Epidermal melanocyte (primary cell): ENCODE data around the gene FRMPD4.

ENCODE experiments used
- DNase-seq: peaks from one replicate; pipeline ENCODE4 v3.0.0; 2011; ENCODE audit warnings: low spot score; ENCODE audit not compliant: insufficient read length

Gene FRMPD4

GRCh38 chrX:12360383-12360782 lies 222.1 kb downstream of the FRMPD4 start:
- DNase-seq = no peak

DNA sequence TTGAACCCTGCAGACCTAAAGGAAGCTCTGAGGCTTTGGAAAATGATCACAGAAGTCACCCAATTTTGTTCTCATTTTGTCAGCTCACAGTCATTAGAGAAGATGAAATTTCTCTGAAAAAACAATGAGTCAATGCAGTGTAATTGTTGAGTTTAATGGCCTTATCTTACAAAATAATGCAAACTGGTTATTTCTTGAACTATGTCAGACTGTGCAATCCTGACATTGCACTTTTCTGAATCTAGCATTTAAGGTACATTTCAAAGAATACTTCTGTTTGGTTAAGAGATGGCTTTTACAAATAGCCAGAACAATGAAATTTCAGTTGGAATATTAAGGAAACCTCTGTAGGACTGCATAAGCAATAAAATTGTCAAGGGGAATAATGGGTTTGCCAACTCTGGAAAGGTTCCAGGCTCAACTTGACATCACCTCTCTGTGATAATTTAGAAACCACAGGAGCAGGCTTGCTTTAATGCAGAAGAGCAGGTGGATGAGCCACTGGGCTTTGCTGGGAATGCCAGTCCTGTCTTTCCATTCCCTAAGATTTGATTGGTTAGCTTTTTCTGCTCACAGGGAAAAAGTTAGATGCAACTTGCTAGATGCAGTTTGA lies 222.8 kb downstream of the FRMPD4 start:
- no peak for DNase-seq

- no peak for DNase-seq
Measured at GRCh38 chrX:12363216-12363615, 224.9 kb downstream of the FRMPD4 start.

- no peak for DNase-seq
Measured at GRCh38 chrX:12366440-12366839, 228.2 kb downstream of the FRMPD4 start.

DNA sequence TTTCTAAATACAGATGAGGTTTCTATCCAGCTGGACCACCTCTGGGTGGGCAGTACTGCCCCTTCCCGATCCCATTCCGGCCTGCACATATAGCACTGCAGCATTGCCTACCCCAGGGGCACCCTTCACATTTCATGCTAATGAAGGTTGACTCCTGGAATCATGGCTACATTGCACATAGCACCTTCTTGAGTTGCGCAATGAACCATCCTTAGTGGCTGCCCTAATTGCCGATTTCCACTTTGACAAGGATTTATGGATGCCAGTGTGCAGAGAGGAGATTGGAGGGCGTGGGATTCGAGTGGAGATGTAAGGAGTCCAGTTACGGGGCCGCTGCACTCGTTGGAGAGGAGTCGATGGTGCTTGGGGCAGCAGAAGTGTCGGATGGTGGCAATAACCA lies 229.0 kb downstream of the FRMPD4 start:
- DNase-seq = no peak

GRCh38 chrX:12370497-12370986 lies 232.3 kb downstream of the FRMPD4 start:
- DNase-seq = peak; percentile 17

GRCh38 chrX:12372111-12372510 lies 233.8 kb downstream of the FRMPD4 start:
- no peak for DNase-seq

DNA sequence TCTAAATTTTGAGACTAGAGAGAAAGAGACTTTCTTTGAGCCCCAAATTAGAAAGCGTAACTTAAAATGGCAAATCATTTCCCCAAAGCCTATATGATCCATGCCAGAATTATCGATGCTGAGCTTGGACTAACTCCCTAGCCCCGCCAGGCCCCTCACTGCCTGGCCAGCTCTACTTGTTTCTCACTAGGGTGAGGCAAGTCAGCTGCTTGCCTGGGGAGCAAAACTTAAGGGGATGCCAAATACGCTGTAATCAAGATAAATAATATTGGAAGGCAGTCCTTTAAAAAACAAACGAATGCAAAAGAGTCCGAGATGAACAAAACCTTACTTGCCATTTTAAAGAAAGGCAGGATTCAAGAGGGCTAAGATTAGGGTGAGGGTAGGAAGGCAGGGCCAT lies 236.0 kb downstream of the FRMPD4 start:
- DNase-seq = no peak

DNA sequence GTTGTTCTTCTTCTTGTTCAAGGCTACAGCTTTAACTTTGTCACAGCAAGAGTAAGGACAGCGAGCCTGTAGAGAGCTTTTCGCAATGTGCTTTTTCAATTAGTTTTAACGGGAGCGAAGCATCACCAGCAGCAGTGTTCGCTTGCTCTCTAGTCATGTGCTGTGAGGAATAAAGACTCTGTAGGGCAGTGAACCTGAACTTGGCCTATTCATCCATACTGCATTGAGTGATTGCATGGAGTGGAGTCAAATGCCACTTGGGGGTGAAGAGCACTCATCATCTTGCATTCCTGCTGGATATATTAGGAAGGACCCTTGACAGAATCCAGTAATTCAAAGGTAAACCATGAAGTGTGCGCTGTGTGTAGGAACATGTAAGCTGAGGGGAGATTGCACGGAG lies 240.0 kb downstream of the FRMPD4 start:
- no peak for DNase-seq

- DNase-seq = no peak
Measured at GRCh38 chrX:12378706-12379105, 240.4 kb downstream of the FRMPD4 start.

- DNase-seq = no peak
Measured at GRCh38 chrX:12379671-12380070, 241.4 kb downstream of the FRMPD4 start.

DNA sequence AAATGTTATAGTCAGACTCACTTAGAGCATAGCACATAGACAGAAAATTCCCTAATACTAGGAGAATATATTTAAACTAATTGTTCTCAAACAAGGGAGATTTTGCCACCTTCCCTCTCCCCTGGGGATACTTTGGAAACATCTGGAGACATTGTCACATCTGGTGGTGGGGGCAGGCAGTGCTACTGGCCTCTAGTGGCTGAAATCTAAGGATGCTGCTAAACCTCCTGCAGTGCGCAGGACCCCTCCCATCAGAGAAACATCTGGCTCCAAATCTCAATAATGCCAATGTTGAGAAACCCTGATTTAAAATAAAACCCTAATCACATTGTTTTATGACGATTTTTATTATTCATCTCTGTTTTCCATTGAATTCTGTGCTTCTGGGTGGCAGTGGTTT lies 244.9 kb downstream of the FRMPD4 start:
- DNase-seq = no peak

DNA sequence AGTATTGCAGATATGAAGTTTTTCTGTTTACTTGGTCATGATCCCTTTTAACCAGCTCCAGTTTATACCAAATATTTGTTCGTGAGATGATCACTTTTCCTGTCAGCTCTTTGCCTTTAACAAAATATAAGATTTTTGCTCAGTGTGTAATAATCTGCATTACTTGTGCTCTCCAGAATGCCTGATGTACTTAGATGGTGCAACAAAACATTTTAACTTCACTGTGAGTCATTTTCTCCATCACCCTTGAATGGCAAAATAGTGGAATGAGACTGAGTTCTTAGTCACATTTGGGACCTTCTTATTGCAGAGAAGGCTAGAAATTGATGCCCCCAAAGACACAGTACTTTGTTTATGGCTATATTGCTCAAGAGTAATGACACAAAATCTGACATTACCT lies 252.0 kb downstream of the FRMPD4 start:
- no peak for DNase-seq

- no peak for DNase-seq
Measured at GRCh38 chrX:12396584-12396983, 258.3 kb downstream of the FRMPD4 start.

DNA sequence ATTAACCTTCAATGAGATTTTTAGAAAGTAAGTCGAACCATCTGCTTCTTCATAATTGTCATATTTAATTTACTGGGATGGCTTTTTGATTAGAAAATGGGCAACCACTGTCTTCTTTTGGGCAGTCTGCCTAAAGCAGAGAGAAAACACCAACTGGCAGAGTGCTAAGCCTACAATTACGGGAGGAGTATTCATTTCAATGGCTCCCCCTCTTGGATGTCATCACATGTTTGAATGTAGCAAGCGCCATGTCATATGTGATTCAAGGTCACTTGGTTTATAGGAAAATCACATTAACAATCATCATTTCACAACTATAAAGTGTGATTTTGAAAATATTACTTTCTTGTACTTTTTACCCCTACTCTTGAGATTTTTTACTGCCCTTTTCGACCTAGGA lies 261.9 kb downstream of the FRMPD4 start:
- DNase-seq = no peak

DNA sequence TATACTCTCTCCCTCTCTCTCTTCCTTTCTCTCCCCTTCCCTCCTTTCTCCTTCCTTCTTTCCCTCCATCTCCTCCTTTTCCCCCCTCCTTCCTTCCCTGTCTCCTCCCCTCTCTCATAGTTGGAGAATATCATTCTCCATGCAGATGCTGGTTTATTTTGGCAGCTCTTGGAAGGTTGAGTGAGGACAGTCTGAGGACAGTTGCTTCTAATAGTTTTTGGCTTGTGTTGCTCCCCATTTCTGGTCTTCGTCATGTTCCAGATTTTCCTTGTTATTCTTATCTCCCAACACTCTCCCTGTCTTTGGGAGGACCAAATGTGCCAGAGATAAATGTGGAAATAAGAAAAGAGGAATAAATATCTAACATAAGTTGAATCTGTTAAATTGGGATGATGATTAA lies 263.0 kb downstream of the FRMPD4 start:
- DNase-seq = no peak

- DNase-seq = no peak
Measured at GRCh38 chrX:12403474-12404082, 265.3 kb downstream of the FRMPD4 start.

- no peak for DNase-seq
Measured at GRCh38 chrX:12405306-12405705, 267.0 kb downstream of the FRMPD4 start.

DNA sequence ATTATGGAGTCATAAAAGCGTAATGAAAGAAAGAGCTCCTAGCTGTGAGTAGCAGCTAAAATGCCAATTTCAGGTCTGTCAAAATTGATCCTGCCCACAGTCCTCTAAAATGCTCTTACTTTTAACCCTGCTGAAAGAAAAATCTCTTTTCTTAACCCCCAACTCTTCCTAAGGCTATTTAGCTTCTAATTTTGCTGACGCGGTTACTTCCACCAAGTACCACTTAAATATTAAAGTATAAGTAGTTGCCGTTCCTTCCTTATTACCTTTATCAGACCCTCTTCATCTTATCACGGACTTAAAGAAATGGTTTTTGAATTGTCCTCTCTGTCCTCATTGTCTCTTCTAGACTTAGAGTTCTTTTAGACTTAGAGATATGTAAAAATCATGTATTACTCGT lies 272.2 kb downstream of the FRMPD4 start:
- DNase-seq = no peak

DNA sequence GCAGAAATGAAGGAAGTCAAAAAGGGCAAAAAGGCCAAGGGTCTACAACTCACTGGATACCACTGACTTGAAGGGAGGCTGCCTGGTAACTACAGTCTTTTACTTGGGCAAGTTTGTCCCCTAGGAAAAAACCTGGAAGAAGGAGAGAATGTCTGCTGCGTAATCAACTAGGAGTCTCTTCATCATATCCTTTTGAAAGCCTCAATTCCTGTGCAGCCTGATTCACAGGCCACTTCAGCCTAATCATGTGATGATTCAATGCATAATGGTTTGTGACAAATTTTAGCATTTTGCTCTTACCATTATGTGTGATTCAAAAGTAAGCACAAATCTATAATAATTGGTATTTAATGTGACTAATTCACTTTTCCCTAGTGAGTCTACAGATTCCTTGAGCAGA lies 273.6 kb downstream of the FRMPD4 start:
- DNase-seq = no peak

GRCh38 chrX:12412561-12412960 lies 274.3 kb downstream of the FRMPD4 start:
- DNase-seq = no peak

DNA sequence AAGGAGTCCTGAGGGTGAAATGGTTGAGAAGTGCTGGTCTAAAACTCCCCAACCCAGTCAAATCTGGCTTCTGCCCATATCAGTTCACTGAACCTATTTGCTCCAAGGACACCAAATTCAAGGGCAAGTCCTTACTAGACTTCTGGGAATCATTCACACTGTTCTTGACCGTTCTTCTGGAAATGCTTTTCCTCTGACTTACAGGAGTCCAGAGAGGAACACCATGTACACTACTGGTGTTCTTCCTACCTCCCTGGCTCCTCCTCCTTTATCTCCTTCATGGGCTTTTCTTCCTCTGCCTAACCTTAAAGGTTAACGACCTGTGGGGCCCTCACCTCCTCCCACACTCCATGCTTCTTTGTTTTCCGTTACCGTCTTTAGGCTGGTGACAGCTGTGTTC lies 281.3 kb downstream of the FRMPD4 start:
- no peak for DNase-seq

GRCh38 chrX:12421918-12422317 lies 283.6 kb downstream of the FRMPD4 start:
- no peak for DNase-seq
